Measurements from ENCODE around the gene CYGB.

The CYGB gene

GRCh38 chr17:76550712-76551615 lies 13.5 kb upstream of the CYGB start:
- DNase-seq (ENCODE audit: low read depth) = no peak

DNA sequence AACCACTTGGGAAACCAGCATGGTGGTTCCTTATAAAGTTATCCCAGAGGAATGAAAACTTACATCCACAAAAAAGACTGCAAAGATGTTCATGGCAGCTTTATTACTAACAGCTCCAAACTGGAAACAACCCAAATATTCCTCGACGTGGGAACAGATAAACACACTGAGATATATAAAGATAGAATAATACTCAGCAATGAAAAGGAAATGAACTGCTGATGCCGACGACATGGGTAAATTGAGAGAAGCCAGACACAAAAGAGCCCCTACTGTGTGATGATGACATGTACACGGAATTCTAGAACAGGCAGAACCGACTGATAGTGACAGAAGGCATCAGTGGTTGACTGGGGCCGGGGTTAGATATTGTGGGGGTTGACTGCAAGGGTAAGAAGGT lies 12.0 kb upstream of the CYGB start:
- no peak for DNase-seq (ENCODE audit: low read depth)

GRCh38 chr17:76549215-76549518 lies 11.7 kb upstream of the CYGB start:
- no peak for DNase-seq (ENCODE audit: low read depth)

- DNase-seq (ENCODE audit: low read depth) = no peak
Observed at GRCh38 chr17:76548378-76549214, 11.1 kb upstream of the CYGB start.

- DNase-seq (ENCODE audit: low read depth) = no peak
Observed at GRCh38 chr17:76547642-76548202, 10.2 kb upstream of the CYGB start.

GRCh38 chr17:76547183-76547641 lies 9.7 kb upstream of the CYGB start:
- no peak for DNase-seq (ENCODE audit: low read depth)

GRCh38 chr17:76546556-76547182 lies 9.2 kb upstream of the CYGB start:
- no peak for DNase-seq (ENCODE audit: low read depth)

GRCh38 chr17:76545918-76546555 lies 8.5 kb upstream of the CYGB start:
- no peak for DNase-seq (ENCODE audit: low read depth)

- no peak for DNase-seq (ENCODE audit: low read depth)
Observed at GRCh38 chr17:76544546-76545365, 7.2 kb upstream of the CYGB start.

DNA sequence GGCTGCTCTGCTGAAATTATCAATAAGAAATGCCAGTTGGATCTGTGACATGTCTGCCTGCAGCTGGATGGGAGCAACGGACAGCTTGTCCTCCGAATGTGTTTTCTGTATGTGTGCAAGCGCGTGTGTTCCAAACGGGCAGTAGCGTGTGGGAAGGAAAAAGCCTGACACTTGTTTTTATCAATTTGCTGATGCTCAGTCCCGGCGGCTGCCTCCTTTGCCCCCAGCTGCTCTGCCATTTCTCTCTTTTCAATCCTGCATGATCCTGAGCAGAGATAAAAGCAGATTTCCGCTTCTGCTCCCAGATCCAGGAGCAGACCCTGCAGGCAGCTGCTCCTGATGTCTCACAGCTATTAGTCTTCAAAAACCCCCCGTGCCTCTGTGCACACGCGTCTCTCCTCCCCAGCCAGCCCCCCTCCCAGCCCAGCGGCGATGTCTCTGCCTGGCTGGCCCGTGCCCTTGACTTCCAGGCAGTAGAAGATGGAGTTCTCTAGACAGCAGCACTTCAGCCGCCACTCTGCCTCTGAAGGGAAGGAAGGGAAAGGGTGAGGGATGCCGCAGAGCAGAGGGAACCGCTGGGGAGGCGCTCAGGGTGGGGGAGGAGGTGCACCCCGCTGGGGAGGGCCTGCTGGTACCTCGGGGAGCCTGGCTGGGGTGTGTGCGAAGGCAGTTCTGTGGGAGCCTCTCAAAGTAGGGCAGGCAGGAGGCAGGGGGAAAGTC lies 6.5 kb upstream of the CYGB start:
- DNase-seq (ENCODE audit: low read depth) = no peak

DNA sequence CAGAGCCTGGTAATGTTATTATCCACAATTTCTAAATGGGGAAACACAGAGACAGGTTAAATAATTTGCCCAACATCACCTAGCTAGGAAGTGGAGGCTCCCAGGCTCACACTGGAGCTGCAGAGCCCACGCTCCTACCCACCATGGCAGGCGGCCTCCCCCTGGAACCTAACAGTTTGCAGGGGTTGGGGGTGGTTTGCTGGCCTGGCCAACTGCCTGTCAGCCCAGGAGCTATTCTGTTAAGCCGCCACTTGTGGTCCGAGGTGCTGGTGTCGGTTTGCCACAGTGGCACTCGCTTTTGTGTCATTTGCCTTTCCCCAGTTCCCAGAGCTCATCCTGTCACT lies 5.9 kb upstream of the CYGB start:
- no peak for DNase-seq (ENCODE audit: low read depth)

GRCh38 chr17:76542984-76543383 lies 5.5 kb upstream of the CYGB start:
- DNase-seq (ENCODE audit: low read depth) = no peak

GRCh38 chr17:76542566-76542971 lies 5.1 kb upstream of the CYGB start:
- no peak for DNase-seq (ENCODE audit: low read depth)

DNA sequence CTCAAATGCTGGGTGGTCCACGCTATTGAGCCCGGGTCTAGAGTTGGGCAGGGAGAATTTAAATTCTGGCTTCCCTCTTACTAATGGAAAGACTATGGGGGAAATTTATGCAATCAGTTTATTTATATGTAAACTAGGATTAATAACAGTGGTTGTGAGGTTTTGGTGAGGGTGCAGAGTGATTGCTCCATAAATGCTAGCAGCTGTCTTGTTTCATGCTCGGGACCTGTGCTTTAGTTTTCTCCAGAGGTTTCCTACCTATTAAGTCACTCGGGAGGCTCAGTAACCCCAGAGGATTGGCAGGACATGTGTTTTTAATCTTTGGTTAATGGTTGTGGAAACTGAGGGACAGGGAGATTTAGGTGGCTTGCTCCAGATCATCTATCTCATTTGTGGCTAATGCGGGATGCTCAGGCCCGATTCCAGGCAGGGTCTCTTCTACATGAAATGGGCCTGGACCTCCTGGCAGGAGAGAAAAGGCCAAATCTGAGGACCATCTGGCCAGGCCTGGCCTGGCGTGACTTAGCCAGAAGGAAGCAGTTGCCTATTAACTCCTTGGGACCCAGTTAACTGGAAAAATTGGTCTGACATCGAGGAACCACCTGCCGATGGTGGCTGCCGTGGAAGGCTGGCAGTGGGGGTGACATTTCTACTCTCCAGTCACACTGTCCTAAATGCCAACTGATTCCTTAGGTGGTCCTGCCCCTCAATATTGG lies 4.4 kb upstream of the CYGB start:
- DNase-seq (ENCODE audit: low read depth) = no peak

- DNase-seq (ENCODE audit: low read depth) = no peak
Observed at GRCh38 chr17:76540381-76541300, 3.1 kb upstream of the CYGB start.

DNA sequence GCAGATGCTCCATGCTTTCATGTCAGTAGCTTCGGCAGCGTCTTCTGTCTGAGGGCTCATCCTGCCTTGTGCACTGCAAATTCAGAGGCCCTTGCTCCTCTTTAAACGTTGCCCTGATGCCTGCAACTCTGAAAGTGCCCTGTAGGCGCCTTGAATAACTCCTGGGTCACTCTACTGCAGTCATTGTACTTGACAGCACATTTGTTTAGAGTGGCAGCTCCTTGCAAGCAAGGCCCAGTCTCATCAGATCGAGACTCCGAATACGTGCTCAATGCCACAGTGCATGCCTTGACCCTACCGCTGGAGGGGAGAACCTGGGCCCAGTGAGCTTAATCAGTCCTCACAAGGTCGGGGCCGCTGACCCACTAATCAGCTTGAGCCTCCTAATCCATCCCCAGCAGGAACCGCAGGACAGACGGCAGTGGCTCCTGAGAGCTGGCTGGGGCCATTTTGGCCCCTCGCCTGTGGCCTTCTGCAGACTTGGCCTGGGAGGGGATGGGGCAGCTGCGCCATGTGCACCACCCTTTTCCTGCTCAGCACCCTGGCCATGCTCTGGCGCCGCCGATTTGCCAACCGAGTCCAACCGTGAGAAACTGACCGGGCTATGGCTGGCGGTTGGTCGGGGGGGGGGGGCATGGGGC lies 2.2 kb upstream of the CYGB start, which contains the start of gene PRCD:
Gene PRCD, plus strand, starts transcription at position 414 of the 641 bp plus-strand sequence. Its CDS starts 98 bp downstream, at position 512.
- DNase-seq (ENCODE audit: low read depth) = no peak

GRCh38 chr17:76538941-76539570 lies 1.5 kb upstream of the CYGB start:
- no peak for DNase-seq (ENCODE audit: low read depth)

All from T-helper 22 cell (primary cell).